GM21447 (cell line): ENCODE results near the gene ZC2HC1C.

Experiments used
- ATAC-seq: cut with Tn5 transposase; IDR thresholded peaks from one replicate; pipeline ENCODE4 v1.9.1; 2021; ENCODE audit not compliant: unreplicated experiment

ZC2HC1C gene

DNA sequence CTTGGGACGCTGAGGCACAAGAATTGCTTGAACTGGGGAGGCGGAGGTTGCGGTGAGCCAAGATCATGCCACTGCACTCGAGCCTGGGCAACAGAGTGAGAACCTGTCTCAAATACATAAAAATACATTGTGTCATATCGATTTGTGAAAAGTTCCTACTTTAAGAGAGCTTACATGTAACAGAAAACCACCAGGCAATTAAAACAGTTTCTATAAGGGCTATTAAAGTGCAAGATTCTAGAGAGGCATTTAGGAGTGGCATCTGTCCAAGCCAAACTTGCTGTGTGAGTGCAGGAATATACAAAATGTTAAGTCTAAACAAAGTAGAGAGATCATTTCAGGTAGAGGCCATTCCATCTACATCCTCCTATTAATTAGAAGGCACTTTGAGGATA, 59.2 kb downstream of the ZC2HC1C start:
- ATAC-seq = no peak
